ENCODE data around the gene FLT3LG. TPM values are rescaled to one million over a fixed set of nuclear protein-coding genes. Genes with fewer than 3 reads are reported as not detected.
A peak's percentile ranks its signal among the peaks of the same experiment; 100 is the strongest.

The FLT3LG gene, protein sequence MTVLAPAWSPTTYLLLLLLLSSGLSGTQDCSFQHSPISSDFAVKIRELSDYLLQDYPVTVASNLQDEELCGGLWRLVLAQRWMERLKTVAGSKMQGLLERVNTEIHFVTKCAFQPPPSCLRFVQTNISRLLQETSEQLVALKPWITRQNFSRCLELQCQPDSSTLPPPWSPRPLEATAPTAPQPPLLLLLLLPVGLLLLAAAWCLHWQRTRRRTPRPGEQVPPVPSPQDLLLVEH
- 0.81 and 2.5 TPM in 2 replicates for total RNA-seq

- H3K4me3 ChIP-seq (ENCODE audit: low read depth, low read length): peak within 1 kb of the TSS; percentile 63
- DNase-seq (ENCODE audit: low read depth): no peak
- peak; percentile 92 for TF ChIP-seq CTCF (conservative IDR thresholded peaks at IDR 0.05; ENCODE audit: low read depth, low read length)
These were observed at the start of gene FLT3LG for GRCh38 chr19:49473868-49474541. FLT3LG (plus strand) TSS chr19:49474215; CDS start chr19:49474640, 425 bp downstream.

GRCh38 chr19:49425178-49425577, 48.8 kb upstream of the FLT3LG start, which contains the start of gene GFY:
GFY (plus strand) TSS chr19:49425388; CDS start chr19:49426431, 1,043 bp downstream.
- TF ChIP-seq CTCF (conservative IDR thresholded peaks at IDR 0.05; ENCODE audit: low read depth, low read length): no peak
- DNase-seq (ENCODE audit: low read depth): no peak
- H3K4me3 ChIP-seq (ENCODE audit: low read depth, low read length): no peak within 1 kb of the TSS

GRCh38 chr19:49425922-49426592, 48.0 kb upstream of the FLT3LG start:
- DNase-seq (ENCODE audit: low read depth): no peak
- TF ChIP-seq CTCF (conservative IDR thresholded peaks at IDR 0.05; ENCODE audit: low read depth, low read length): no peak
- H3K4me3 ChIP-seq (ENCODE audit: low read depth, low read length): no peak overlapping the region

GRCh38 chr19:49427339-49427738, 46.7 kb upstream of the FLT3LG start:
- TF ChIP-seq CTCF (conservative IDR thresholded peaks at IDR 0.05; ENCODE audit: low read depth, low read length): no peak
- no peak overlapping the region for H3K4me3 ChIP-seq (ENCODE audit: low read depth, low read length)
- DNase-seq (ENCODE audit: low read depth): no peak

GRCh38 chr19:49427855-49428546, 46.0 kb upstream of the FLT3LG start:
- TF ChIP-seq CTCF (conservative IDR thresholded peaks at IDR 0.05; ENCODE audit: low read depth, low read length): no peak
- no peak for DNase-seq (ENCODE audit: low read depth)
- H3K4me3 ChIP-seq (ENCODE audit: low read depth, low read length): no peak overlapping the region

DNA sequence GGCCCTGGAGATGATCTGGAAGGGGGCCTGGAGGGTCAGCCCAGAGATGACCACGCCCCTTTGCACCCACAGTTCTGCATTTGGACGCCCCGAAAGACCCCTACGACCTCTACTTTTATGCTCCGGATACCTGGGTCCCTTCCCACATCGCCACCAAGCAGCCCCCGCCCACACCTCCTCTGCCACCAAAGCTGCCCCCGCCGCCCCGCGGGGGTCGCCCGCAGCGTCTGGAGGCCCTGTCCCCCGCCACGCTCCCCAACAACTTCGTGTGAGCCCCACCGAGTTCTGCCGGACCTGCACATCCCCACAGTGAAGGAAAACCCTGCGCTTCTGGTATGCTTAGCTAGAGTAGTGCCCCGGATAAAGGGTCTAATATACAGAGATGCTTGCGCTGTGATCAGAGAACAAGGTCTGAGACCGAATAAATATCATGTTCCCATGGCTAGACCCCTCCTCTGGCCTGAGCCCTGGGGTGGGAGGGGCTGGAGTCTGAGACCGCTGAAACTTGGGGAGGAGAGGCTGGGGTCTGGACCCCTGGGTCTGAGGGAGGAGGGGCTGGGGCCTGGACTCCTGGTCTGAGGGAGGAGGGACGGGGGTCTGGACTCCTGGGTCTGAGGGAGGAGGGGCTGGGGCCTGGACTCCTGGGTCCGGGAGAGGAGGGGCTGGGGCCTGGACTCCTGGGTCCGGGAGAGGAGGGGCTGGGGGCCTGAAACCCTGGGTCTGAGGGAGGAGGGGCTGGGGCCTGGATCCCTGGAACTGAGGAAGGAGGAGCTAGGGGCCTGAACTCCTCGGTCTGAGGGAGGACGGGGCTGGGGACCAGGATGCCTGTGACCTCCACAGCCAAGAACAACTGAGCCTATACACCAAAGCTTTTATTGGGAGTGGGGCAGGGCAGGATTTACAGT, 45.2 kb upstream of the FLT3LG start:
- no peak for DNase-seq (ENCODE audit: low read depth)
- H3K4me3 ChIP-seq (ENCODE audit: low read depth, low read length): no peak overlapping the region
- TF ChIP-seq CTCF (conservative IDR thresholded peaks at IDR 0.05; ENCODE audit: low read depth, low read length): no peak
